Skeletal muscle cell (primary cell): Measurements from ENCODE around the gene CDKN2D.
A peak's percentile ranks its signal among the peaks of the same experiment; 100 is the strongest.
"Not testable (repeated sequence)": the region's sequence is repeated elsewhere in the genome, so short reads cannot be mapped to it uniquely, and the experiment has no call there.

Source experiments
- DNase-seq: peaks from one replicate; pipeline ENCODE4 v3.0.0-alpha.2; 2010; ENCODE audit warnings: low read depth
- H3K4me3 ChIP-seq: 2 replicates; pipeline ENCODE4 v1.5.1; 2011; ENCODE audit warnings: low read depth, mild to moderate bottlenecking, control low read depth, low read length, moderate library complexity

CDKN2D gene

GRCh38 chr19:10583036-10583776 is 14.4 kb upstream of the CDKN2D start:
- H3K4me3 ChIP-seq = no peak overlapping the region
- DNase-seq = no peak

- no peak overlapping the region for H3K4me3 ChIP-seq
- no peak for DNase-seq
These were observed 13.3 kb upstream of the CDKN2D start for GRCh38 chr19:10582091-10582490.

- peak; percentile 60 for DNase-seq
- H3K4me3 ChIP-seq = no peak overlapping the region
These were observed 12.3 kb upstream of the CDKN2D start for GRCh38 chr19:10580979-10581631.

- no peak for DNase-seq
- no peak overlapping the region for H3K4me3 ChIP-seq
These were observed 9.2 kb upstream of the CDKN2D start for GRCh38 chr19:10577951-10578350.

GRCh38 chr19:10575011-10575716 is 6.4 kb upstream of the CDKN2D start:
- no peak overlapping the region for H3K4me3 ChIP-seq
- no peak for DNase-seq

GRCh38 chr19:10574462-10574861 is 5.7 kb upstream of the CDKN2D start:
- DNase-seq = no peak
- no peak overlapping the region for H3K4me3 ChIP-seq

GRCh38 chr19:10573793-10574192 is 5.0 kb upstream of the CDKN2D start:
- not testable (repeated sequence) for H3K4me3 ChIP-seq, DNase-seq

- peak overlapping the region; percentile 74 for H3K4me3 ChIP-seq
- DNase-seq = no peak
These were observed 535 bp downstream of the CDKN2D start for GRCh38 chr19:10568062-10568825.

GRCh38 chr19:10567656-10568055 is 1.1 kb downstream of the CDKN2D start:
- no peak for DNase-seq
- H3K4me3 ChIP-seq = peak overlapping the region; percentile 74

GRCh38 chr19:10566658-10567410 is 1.9 kb downstream of the CDKN2D start:
- no peak for DNase-seq
- H3K4me3 ChIP-seq = peak overlapping the region; percentile 95

- DNase-seq = no peak
- H3K4me3 ChIP-seq = peak overlapping the region; percentile 95
These were observed 2.4 kb downstream of the CDKN2D start for GRCh38 chr19:10566408-10566657.

GRCh38 chr19:10565567-10566407 is 3.0 kb downstream of the CDKN2D start, which contains the start of gene KRI1:
Gene KRI1, minus strand, starts transcription at chr19:10566010. Its CDS starts 11 bp downstream, at chr19:10565999.
- peak within 1 kb of the TSS; percentile 95 for H3K4me3 ChIP-seq

GRCh38 chr19:10565028-10565566 is 3.7 kb downstream of the CDKN2D start:
- peak overlapping the region; percentile 95 for H3K4me3 ChIP-seq
- no peak for DNase-seq

More at GRCh38 chr19:10565567-10566407, 3.0 kb downstream of the CDKN2D start, which contains the start of gene KRI1:
- peak; percentile 87 for DNase-seq

- DNase-seq = no peak
These were observed 6.2 kb downstream of the CDKN2D start for GRCh38 chr19:10562609-10563008.

GRCh38 chr19:10560154-10560553 is 8.6 kb downstream of the CDKN2D start:
- no peak for DNase-seq
- no peak overlapping the region for H3K4me3 ChIP-seq

More at GRCh38 chr19:10562609-10563008, 6.2 kb downstream of the CDKN2D start:
- H3K4me3 ChIP-seq = no peak overlapping the region

GRCh38 chr19:10557603-10558197 is 11.1 kb downstream of the CDKN2D start:
- H3K4me3 ChIP-seq = no peak overlapping the region
- DNase-seq = no peak

GRCh38 chr19:10555610-10555973 is 13.2 kb downstream of the CDKN2D start:
- H3K4me3 ChIP-seq = no peak overlapping the region
- DNase-seq = no peak
